Lower leg skin (tissue), 4 donors: ENCODE results near the gene RNF207. TPM values are rescaled to one million over a fixed set of nuclear protein-coding genes. Genes with fewer than 3 reads are reported as not detected.

Experiments
- DNase-seq, 2 donors: peaks; one replicate each; pipeline ENCODE4 v3.0.0-alpha.2; 2019; ENCODE audit warnings: low spot score in 2 of 2
- H3K4me3 ChIP-seq: fragments of 200-600 bp; sonication (generic); 2 replicates; pipeline ENCODE4 v1.5.1; 2017; ENCODE audit warnings: mild to moderate bottlenecking, low read depth; ENCODE audit not compliant: poor library complexity, severe bottlenecking
- POLR2A ChIP-seq, 2 donors: fragments of 450-650 bp; IDR thresholded peaks; one replicate each; pipeline ENCODE4 v1.6.1; 2016 to 2017; ENCODE audit warnings: antibody characterized with exemption in 2 of 2, mild to moderate bottlenecking in 1 of 2, moderate library complexity in 1 of 2
- WGBS, 2 donors: methylation state at CpG; one replicate each; pipeline ENCODE4 v1.1.5; 2018; 5-methylcytosine and 5-hydroxymethylcytosine counted together
- intact Hi-C: fragments of 100-400 bp; cut with DNase I; formaldehyde crosslinking; loops from one replicate; pipeline ENCODE4 v1.15.0; 2023; ENCODE audit warnings: low total_unique reads
- total RNA-seq, 4 donors: library from RNA; depleted of rRNA; stranded (reverse); fragments of >200 nt; gene quantifications; one replicate each; pipeline ENCODE4 v1.1.0, GENCODE V29; 2016
- TF ChIP-seq, protein P1 (sequence below), 3 donors: fragments of 450-650 bp; IDR thresholded peaks; one replicate each; pipeline ENCODE4 v1.5.1; 2016; ENCODE audit warnings: antibody characterized with exemption in 3 of 3, mild to moderate bottlenecking in 3 of 3, moderate library complexity in 2 of 3

Gene RNF207
- total RNA-seq, 4 donors from 2014 or later: 5.0 to 10.4 (median 7.7) TPM

GRCh38 chr1:6253380-6253779 lies 47.5 kb downstream of the RNF207 start:
- intact Hi-C loops: no loop called here
- no peak for DNase-seq
- H3K4me3 ChIP-seq: no peak overlapping the region
- TF ChIP-seq, protein P1, sequence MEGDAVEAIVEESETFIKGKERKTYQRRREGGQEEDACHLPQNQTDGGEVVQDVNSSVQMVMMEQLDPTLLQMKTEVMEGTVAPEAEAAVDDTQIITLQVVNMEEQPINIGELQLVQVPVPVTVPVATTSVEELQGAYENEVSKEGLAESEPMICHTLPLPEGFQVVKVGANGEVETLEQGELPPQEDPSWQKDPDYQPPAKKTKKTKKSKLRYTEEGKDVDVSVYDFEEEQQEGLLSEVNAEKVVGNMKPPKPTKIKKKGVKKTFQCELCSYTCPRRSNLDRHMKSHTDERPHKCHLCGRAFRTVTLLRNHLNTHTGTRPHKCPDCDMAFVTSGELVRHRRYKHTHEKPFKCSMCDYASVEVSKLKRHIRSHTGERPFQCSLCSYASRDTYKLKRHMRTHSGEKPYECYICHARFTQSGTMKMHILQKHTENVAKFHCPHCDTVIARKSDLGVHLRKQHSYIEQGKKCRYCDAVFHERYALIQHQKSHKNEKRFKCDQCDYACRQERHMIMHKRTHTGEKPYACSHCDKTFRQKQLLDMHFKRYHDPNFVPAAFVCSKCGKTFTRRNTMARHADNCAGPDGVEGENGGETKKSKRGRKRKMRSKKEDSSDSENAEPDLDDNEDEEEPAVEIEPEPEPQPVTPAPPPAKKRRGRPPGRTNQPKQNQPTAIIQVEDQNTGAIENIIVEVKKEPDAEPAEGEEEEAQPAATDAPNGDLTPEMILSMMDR (IDR thresholded peaks at IDR 0.05): no peak
- no peak for TF ChIP-seq POLR2A (IDR thresholded peaks at IDR 0.05)
- 88 to 92% methylated on average over 7 to 8 of the region's 9 CpGs for WGBS, 2 donors

GRCh38 chr1:6254691-6255090 lies 48.8 kb downstream of the RNF207 start:
- DNase-seq: no peak
- intact Hi-C loops: no loop called here

DNA sequence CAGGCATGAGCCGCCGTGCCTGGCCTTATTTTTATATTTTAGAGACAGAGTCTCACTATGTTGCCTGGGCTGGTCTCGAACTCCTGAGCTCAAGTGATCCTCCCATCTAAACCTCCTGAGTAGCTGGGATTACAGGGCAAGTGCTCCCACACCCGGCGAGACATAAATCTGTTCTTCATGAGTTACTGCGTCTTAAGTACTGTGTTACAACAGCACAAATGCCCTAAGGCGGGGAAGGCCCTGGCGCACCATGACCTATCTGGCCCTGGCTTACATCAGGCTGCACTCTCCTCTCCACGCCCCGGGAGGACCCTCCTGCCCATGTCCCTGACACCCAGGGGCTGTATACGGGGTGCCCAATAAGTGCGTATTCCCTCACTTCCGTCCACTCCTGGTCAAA lies 50.7 kb downstream of the RNF207 start:
- 56 to 74% methylated on average over 13 of the region's 13 CpGs for WGBS, 2 donors
- intact Hi-C loops: no loop called here
- H3K4me3 ChIP-seq: no peak overlapping the region
- DNase-seq: no peak
- no peak for TF ChIP-seq POLR2A (IDR thresholded peaks at IDR 0.05)
- TF ChIP-seq, protein P1 (IDR thresholded peaks at IDR 0.05): no peak

More at GRCh38 chr1:6254691-6255090, 48.8 kb downstream of the RNF207 start:
- 89 to 90% methylated on average over 13 to 16 of the region's 16 CpGs for WGBS, 2 donors
- TF ChIP-seq, protein P1 (IDR thresholded peaks at IDR 0.05): no peak
- TF ChIP-seq POLR2A (IDR thresholded peaks at IDR 0.05): no peak
- H3K4me3 ChIP-seq: no peak overlapping the region

- intact Hi-C loops: no loop called here
- TF ChIP-seq POLR2A (IDR thresholded peaks at IDR 0.05): no peak
- TF ChIP-seq, protein P1 (IDR thresholded peaks at IDR 0.05): no peak
- WGBS, 2 donors: 86 to 89% methylated on average over 8 of the region's 8 CpGs
- DNase-seq: no peak
- no peak overlapping the region for H3K4me3 ChIP-seq
Observed at GRCh38 chr1:6257541-6258069, 51.7 kb downstream of the RNF207 start.

GRCh38 chr1:6258675-6259074 lies 52.8 kb downstream of the RNF207 start:
- 49 to 55% methylated on average over 10 of the region's 10 CpGs for WGBS, 2 donors
- intact Hi-C loops: no loop called here
- DNase-seq: no peak

More at GRCh38 chr1:6258675-6259074, 52.8 kb downstream of the RNF207 start:
- no peak overlapping the region for H3K4me3 ChIP-seq
- no peak for TF ChIP-seq POLR2A (IDR thresholded peaks at IDR 0.05)
- TF ChIP-seq, protein P1 (IDR thresholded peaks at IDR 0.05): no peak
